HG03432 (cell line): ENCODE results near the gene HRH1.
"Not testable (repeated sequence)": the region's sequence is repeated elsewhere in the genome, so short reads cannot be mapped to it uniquely, and the experiment has no call there.

Experiments
- ATAC-seq: cut with Tn5 transposase; IDR thresholded peaks from one replicate; pipeline ENCODE4 v1.9.1; 2021; ENCODE audit warnings: mild to moderate bottlenecking, moderate library complexity; ENCODE audit not compliant: unreplicated experiment

The HRH1 gene

GRCh38 chr3:11140030-11140712 lies 14.1 kb upstream of the HRH1 start:
- ATAC-seq: peak; percentile 99

GRCh38 chr3:11140713-11141104 lies 13.6 kb upstream of the HRH1 start:
- peak; percentile 25 for ATAC-seq

GRCh38 chr3:11143476-11143875 lies 10.8 kb upstream of the HRH1 start:
- no peak for ATAC-seq

- ATAC-seq: no peak
These were observed 9.3 kb upstream of the HRH1 start for GRCh38 chr3:11144996-11145395.

- no peak for ATAC-seq
These were observed 8.4 kb upstream of the HRH1 start for GRCh38 chr3:11145888-11146287.

GRCh38 chr3:11146773-11147660 lies 7.3 kb upstream of the HRH1 start:
- ATAC-seq: no peak

- no peak for ATAC-seq
These were observed 4.0 kb upstream of the HRH1 start for GRCh38 chr3:11150256-11150655.

- ATAC-seq: no peak
These were observed 2.0 kb upstream of the HRH1 start for GRCh38 chr3:11152301-11152700.

- no peak for ATAC-seq
These were observed 646 bp downstream of the HRH1 start for GRCh38 chr3:11154953-11155325.

GRCh38 chr3:11155341-11156025 lies 1.2 kb downstream of the HRH1 start:
- ATAC-seq: no peak

- no peak for ATAC-seq
These were observed 1.7 kb downstream of the HRH1 start for GRCh38 chr3:11156026-11156410.

- no peak for ATAC-seq
These were observed 3.1 kb downstream of the HRH1 start for GRCh38 chr3:11157421-11157820.

- no peak for ATAC-seq
These were observed 5.2 kb downstream of the HRH1 start for GRCh38 chr3:11159421-11159904.

- no peak for ATAC-seq
These were observed 7.4 kb downstream of the HRH1 start for GRCh38 chr3:11161666-11162065.

GRCh38 chr3:11162401-11163345 lies 8.4 kb downstream of the HRH1 start:
- ATAC-seq: no peak

- no peak for ATAC-seq
These were observed 10.3 kb downstream of the HRH1 start for GRCh38 chr3:11164607-11165006.

- no peak for ATAC-seq
These were observed 11.2 kb downstream of the HRH1 start for GRCh38 chr3:11165476-11165875.

GRCh38 chr3:11166807-11167400 lies 12.6 kb downstream of the HRH1 start:
- not testable (repeated sequence) for ATAC-seq

GRCh38 chr3:11167590-11167989 lies 13.3 kb downstream of the HRH1 start:
- no peak for ATAC-seq

- no peak for ATAC-seq
These were observed 14.1 kb downstream of the HRH1 start for GRCh38 chr3:11168406-11168805.
